Middle frontal gyrus (tissue), 1 donor: Measurements from ENCODE around the gene TCFL5.

ENCODE experiments used
- DNase-seq: peaks from one replicate; pipeline ENCODE4 v3.0.0-alpha.2; 2015; ENCODE audit warnings: low spot score; ENCODE audit errors: extremely low spot score

TCFL5 gene

GRCh38 chr20:62799036-62799435 lies 62.6 kb downstream of the TCFL5 start:
- no peak for DNase-seq

DNA sequence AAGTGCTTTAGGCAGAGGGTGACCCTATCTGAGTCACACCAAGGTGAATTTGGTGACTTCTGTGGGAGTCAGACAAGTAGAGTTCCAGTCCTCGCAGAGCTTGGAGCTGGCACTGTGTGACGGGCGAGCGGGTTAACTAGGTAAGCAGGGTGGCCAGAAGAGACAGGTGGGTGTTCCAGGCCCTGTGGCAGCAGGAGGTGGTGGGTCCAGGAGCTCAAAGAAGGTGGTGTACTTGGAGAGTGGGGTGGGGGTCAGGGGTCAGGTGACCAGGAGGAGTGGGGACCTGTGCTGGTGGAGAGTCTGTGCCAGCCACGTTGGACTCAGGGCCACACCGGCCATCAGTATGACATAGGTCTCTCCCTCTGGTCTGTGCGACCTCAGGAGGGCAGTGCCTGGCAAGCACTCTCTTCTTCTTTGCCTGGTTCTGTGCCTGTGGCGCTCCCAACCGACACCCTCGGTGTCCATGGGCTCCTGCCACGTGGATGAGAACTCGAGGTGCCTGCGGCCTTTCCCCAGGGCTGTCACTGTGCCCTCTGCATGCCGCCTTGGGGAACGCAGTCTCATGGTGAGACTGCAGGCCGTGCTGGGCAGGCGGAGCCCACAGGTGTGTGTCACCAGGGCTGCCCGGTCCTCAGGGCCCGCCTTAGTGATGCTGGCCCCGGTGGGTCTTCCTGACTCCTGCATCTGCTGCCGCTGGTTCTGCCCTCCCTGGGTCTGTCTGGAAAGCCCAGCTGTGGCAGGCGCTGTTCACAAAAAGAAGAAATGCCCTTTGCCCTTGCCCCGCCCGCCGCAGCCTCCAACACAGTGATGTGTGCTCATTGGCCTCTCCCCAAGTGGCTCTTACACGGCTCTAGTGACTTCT lies 63.7 kb downstream of the TCFL5 start:
- DNase-seq: no peak

- DNase-seq: no peak
Observed at GRCh38 chr20:62796699-62797491, 64.7 kb downstream of the TCFL5 start.

GRCh38 chr20:62795023-62795761 lies 66.4 kb downstream of the TCFL5 start:
- DNase-seq: no peak

- DNase-seq: peak; percentile 90
Observed at GRCh38 chr20:62794007-62794724, 67.5 kb downstream of the TCFL5 start.

DNA sequence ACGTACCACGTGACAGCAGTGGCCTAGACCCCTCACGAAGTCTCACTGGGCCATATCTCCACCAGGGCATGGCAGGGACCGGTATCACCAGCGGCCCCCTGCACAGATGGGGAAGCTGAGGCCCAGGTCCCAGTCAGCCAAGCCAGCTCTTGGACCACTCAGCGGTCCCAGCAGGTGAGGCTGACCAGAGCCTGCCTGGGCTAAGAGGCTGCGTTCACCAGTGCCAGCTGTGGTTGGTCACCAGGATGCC lies 67.9 kb downstream of the TCFL5 start:
- no peak for DNase-seq

- no peak for DNase-seq
Observed at GRCh38 chr20:62792940-62793756, 68.5 kb downstream of the TCFL5 start.

DNA sequence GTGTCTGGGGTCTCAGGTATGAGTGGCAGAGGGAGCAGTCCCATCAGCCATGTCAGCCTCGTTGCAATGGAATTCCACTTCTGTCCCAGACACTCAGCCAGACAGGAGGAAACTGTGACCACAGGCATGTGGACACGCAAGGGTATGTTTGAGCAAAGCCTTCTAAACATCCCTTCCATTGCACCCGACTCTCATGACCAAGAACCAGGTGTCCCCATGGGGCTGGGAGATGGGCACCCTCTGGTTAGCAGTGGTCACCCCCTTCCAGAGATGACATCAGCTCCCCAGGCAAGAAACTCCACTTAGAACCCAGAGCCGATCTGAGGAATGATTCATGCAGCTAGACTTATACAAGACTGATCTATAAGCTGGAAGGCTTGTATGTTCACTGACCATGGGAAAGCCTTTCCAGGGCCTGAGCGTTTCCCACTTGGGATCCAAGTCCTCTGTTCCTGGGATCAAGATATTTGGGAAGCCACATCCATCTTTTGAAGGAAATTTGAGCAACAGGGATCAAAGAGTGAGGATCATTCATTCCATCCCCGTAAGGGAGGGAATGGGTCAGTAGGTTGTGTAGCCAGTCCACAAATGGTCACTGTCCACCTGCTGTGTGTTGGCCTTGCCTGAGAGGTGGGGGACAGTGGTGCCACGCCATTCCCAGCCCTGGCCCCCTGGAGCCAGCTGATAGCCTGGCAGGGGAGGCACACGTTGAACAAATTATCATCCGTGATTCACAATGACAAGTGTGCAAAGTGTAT lies 69.3 kb downstream of the TCFL5 start:
- DNase-seq: no peak

DNA sequence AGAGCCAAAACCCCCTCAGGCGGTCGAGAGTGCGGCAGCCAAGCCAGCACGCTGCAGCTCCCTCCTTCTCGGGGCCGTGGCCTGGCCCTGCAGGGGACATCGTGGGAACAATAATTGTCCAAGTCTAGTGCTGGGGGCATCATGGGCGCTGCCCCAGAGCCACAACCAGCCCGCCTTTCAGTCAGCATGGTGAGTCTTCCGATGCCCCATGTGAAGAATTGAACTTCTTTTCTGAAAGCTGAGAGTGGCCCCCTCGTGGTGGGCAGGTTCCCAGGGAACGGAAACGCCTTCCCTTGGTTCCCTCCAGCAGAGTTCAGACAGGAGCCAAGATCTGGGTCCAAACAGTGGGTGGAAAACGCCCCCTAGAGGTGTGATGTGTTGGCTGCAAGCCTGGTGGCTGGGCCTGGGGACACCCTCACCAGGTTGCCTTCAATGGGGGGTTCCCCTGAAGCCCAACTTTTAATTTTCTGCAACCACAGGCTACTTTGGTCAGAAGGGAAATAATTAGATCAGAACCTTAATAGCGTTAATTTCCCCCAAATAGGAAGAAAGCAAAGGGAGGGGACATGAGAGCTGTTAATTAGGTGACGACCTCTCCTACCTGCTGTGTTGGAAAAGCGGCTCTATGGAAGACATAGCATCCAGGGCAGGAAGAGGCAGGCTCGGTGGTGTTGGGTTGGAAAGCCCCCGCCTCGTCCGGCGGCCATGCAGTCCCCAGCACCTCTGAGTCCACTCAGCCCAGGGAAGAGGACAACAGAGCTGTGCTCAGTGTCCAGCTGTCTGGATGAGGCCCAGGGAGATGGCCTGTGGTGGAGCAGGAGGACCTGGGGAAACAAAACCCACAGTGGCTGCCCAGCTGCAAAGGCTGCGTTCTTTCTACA lies 70.1 kb downstream of the TCFL5 start:
- peak; percentile 78 for DNase-seq
